Stimulated activated CD8-positive, alpha-beta memory T cell treated with anti-CD3 and anti-CD28 coated beads, Interleukin-7, amount 100 ng/mL, for 4 hours (primary cell): ENCODE results near the gene RENBP.

Experiments used
- DNase-seq, 2 donors: peaks; one replicate each; pipeline ENCODE4 v3.0.0-alpha.2; 2020; ENCODE audit warnings: low read depth in 2 of 2

Gene RENBP

DNA sequence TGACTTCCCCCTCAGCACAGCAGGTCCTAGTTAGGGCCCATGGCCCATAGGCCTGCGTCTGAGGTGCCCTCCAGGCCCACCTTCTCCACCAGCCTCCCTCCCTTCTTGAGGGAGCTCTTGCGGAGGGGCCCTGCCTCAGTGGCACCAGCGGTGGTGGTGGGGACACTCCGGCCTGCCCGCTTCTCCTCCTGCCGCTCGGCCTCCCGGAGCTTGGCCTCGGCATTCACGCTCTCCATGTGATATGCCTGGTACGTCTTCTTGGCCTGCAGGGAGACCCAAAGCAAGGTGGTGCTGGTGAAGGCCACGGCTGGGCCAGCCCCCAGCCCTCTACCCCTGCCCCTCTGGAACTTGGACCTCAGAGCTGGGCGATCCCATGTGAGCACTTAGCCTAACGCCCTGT lies 23.9 kb downstream of the RENBP start:
- no peak for DNase-seq

DNA sequence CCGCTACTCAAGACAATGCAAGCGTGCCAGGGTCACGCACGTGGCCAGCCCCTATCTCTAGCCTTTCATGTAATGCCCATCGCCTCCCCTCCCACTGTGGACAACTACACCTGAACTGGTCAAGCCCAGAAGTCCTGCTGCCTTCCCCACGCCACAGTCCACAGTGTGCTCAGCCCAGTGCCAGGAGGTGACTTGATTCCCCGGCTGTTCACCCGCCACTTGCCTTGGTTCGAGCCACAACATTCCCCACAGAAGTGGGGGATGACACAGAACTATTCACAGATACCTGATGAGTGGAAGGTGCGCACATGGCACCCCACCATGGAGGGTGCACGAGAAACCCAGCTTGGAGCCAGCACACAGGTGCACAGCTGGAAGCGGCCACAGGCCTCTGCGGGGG lies 25.2 kb downstream of the RENBP start:
- DNase-seq = no peak

DNA sequence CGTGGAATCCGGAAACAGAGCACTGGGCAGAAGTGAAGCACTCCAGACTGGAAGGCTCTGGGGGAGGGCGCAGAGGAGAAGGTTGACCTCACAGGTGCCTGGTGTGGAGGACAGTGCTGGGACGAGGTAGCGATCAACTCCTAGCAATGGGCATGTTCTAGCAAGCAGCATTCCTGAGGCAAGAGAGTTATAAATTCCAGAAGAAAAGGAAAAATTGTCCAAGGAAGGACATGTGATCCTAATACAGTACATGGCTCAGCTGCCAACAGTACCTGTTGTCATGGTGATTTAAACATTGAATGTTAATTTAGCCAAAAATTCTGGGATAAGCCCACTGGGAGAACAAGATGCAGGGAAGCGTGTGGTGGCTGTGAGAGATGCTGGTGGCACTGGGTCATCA lies 26.6 kb downstream of the RENBP start:
- no peak for DNase-seq

DNA sequence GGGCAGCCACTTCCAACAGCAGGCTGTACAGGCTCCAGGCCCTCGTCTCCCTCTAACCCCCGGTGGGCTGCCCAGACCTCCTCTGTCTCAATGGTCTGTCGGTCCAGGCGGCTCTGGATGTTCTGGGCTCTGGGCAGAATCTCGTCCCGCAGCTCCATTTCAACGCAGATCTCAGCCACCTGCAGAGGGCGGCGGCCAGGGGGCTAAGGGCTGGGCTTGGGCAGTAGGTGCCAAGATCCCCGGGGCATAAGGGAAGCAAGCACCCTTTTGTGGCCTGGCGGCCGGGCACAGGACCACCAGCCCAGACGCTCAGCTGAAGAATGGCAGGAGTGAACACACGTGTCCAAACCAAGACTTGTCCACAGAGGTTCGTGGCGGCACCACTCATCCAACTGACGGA lies 30.7 kb downstream of the RENBP start:
- DNase-seq = no peak

DNA sequence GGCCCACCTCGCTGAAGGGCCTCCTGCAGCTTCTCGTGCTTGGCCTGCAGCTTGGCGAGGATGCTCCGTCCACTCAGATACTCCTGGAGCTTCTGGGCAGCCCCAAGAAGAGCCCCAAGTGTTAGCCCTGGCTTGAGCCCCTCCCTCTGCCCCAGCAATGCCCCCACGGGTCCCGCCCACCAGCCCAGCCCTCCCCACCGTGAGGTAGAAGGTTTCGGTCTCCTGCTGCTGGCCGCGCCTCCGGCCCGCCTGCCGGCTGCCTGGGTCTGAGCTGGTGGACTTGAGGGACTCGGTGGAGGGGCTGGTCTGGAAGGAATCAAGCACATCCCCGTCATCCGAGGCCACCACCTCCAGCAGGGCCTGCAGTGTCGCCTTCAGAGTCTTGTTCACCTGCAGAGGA lies 31.2 kb downstream of the RENBP start:
- no peak for DNase-seq

DNA sequence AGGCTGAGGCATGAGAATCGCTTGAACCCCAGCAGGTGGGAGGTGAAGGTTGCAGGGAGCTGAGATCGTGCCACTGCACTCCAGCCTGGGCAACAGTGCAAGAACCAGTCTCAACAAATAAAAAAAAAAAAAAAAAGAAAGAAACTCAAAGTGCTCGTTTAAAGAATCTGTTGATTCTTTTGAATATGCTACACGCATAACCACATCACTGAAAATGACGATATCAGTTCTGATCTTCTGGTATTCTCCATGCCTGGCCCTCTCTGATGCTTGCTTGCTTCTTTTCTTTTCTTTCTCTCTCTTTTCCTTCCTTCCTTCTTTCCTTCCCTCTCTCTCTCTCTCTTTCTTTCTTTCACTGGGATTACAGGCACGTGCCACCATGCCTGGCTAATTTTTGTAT lies 32.6 kb downstream of the RENBP start:
- no peak for DNase-seq

DNA sequence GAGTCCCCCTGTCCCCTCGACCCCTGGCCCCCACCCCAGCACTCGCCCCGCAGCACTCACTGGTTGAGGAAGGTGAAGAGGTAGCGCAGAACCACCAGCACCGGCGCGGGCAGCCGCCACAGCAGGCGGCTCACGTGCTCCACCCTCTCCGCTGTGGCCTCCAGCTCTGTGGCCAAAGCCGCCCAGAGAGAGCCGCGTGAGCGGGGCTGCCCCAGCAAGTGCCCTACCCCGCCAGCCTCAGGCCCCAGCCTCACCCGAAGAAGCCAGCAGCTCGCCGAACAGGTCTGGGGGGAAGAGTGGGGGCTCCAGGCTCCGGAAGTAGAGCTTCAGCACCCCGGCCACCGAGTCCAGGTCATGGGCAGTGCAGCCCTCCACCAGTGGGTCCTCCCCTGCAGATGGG lies 34.0 kb downstream of the RENBP start:
- no peak for DNase-seq

DNA sequence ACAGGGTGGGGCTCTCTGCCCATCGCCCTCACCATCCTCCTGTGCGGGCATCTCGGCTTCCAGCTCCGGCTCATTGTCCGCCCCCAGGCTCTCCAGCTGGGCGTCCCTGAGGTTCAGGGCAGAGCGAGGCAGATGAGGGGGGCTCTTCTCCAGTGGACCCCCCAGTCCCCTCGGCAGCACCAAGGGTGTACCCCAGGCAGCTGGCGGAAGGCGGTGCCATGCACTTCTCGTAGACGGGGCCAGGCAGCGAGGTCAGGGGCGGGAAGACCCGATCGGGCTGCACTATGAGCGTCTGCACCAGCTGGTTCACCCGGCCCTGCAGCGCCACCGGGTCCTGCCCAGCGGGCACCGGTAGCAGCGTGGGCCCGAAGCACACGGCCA lies 34.5 kb downstream of the RENBP start:
- no peak for DNase-seq

DNA sequence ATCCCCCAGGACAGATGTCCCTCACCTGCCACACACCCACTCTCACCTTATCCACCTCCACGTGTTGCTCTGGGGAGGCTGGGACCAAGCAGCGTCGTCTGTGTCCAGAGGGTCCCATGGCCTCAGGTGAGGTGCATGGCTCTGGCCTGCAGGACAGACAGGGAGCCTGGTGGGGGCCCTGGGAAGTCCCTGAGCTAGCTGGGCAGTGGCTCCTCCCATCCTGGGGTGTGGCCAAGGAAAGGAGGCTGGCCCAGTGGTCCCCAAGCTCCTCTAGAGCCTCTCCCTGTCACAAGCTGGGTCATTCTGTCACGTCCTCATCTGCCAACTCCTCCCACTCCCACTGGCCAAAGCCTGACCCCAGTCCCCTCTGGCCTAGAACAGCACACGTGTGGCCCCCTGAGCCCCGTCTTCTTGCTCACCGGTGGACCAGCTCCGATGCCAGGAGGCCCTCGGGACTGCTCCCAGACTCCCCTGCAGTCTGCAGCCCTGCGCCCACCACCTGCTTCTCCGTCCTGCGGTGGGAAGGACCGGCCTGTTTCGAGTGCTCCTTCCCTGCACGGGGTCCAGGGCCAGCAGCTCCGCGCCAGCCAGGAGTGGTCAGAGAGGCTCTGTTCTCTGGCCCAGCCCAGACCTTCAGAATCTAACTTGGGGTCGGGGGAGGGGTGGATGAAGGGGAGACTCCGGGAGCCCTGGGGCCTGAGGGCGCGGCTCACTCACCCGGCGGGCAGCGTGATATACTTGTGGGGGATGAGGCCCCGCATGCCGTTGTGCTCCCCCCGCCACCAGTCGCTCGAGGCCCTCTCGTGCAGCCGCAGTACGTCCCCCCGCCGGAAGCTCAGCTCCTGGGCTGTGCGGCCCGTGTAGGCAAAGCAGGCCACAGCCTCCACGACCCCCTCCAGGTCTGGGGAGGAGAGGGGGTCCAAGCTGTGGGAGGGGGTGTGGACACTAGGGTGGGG lies 35.1 kb downstream of the RENBP start:
- no peak for DNase-seq

DNA sequence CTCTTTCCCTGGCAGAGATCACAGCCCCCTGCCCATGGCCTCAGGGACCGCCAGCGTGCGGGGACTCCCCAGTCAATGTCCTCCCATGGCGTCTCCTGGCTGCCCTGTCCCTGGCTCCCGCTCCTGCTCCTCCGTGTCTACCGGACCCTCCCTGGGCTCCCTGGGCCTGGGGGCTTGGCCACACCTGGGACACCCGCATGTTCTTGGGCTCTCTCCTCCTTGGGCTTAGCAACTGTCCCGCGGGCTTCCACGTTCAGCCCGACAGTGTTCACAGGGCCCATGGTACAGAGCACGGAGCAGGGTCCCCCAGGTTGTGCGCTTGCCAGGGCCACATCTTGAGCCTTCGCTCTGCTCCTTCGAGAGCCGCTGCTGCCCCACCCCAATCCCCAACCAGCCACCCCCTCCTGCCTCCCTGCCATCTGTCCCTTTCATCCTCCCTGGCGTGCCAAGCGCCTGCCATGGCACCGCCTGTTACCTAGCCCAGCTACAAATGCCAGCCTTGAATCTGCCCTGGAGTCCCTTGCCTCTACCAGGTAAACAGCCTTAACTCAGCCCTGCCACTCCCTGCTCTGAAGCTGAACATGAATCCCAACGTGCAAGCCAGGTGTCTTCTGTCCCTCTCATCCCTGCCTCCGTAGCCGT lies 36.1 kb downstream of the RENBP start:
- no peak for DNase-seq

DNA sequence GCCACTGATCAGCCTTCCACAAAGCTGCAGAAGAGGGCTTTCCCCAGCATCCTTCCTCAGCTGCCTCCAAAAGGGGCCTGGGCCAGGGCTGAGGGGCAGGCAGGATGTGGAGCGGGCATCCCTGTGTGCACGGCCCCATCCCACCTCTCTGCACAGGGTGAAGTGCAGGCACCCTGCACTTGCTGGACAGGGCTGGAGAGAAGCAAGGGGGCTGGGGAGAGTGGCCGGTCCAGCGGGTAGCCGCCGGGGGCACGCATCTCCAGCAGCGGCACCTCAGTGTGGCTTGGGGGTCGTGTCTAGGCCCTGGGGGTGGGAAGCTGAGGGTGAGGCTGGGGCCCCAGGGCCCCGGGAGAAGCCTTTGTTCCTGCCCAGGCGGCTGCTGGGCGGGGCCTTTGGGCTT lies 37.0 kb downstream of the RENBP start:
- DNase-seq = no peak

DNA sequence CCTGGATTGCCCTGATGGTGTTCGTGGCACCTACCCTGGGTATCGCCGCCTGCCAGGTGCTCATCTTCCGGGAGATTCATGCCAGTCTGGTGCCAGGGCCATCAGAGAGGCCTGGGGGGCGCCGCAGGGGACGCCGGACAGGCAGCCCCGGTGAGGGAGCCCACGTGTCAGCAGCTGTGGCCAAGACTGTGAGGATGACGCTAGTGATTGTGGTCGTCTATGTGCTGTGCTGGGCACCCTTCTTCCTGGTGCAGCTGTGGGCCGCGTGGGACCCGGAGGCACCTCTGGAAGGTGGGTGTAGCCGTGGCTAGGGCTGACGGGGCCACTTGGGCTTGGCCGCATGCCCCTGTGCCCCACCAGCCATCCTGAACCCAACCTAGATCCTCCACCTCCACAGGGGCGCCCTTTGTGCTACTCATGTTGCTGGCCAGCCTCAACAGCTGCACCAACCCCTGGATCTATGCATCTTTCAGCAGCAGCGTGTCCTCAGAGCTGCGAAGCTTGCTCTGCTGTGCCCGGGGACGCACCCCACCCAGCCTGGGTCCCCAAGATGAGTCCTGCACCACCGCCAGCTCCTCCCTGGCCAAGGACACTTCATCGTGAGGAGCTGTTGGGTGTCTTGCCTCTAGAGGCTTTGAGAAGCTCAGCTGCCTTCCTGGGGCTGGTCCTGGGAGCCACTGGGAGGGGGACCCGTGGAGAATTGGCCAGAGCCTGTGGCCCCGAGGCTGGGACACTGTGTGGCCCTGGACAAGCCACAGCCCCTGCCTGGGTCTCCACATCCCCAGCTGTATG lies 38.1 kb downstream of the RENBP start:
- no peak for DNase-seq

DNA sequence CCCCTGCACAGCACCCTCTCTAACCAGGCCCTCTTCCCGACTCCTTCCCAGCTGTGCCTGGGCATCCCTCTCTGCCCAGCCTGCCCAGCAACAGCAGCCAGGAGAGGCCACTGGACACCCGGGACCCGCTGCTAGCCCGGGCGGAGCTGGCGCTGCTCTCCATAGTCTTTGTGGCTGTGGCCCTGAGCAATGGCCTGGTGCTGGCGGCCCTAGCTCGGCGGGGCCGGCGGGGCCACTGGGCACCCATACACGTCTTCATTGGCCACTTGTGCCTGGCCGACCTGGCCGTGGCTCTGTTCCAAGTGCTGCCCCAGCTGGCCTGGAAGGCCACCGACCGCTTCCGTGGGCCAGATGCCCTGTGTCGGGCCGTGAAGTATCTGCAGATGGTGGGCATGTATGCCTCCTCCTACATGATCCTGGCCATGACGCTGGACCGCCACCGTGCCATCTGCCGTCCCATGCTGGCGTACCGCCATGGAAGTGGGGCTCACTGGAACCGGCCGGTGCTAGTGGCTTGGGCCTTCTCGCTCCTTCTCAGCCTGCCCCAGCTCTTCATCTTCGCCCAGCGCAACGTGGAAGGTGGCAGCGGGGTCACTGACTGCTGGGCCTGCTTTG lies 38.9 kb downstream of the RENBP start:
- no peak for DNase-seq

DNA sequence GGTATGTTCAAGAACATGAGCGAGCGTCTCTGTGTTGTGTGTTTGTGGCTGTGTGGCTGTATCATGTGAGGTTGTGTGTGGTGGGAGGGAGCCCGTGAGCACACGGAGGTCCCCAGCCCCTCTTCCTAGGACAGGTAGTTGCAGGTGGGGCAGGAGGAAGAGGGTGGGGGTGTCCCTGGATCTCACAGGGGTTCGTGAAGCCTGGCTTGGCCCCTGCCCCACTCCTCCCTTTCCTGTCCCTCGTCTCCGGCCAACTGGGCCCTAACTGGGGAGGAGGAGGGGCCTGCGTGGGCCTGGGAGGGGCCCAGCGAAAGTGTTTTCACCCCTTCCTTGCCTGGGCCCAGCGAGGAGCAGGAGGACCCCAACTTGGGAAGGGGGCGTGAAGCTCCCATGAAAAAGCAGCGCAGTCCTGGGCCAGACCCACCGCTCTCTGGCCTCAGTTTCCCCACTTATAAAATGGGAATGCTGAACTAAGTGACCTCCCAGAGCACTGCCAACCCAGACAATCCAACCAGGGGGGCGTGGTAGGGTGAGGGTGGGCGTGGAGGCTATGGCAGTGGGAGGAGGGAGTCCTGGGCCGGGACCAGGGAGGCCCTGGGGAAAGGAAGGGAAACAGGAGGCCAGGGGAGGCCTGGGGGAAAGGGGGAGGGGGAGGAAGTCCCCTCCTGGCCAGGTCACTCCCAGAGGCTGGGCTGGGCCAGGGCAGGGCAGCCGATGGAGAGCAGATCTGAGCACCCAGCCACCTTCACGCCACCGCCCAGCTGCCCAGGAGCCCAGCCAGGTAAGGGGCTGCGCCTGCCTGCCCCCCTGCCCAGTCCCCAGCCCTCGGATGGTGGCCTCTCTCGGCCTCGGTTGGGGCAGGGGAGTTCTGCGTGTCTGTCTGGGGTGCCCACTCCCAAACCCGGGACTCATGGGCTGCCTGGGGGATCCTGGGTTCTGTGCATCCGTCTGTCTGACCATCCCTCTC lies 40.2 kb downstream of the RENBP start, which contains the start of gene AVPR2:
Gene AVPR2 (plus strand): TSS at position 683 of the 967 bp plus-strand sequence. CDS start 473 bp downstream, outside the sequence.
- DNase-seq = no peak

DNA sequence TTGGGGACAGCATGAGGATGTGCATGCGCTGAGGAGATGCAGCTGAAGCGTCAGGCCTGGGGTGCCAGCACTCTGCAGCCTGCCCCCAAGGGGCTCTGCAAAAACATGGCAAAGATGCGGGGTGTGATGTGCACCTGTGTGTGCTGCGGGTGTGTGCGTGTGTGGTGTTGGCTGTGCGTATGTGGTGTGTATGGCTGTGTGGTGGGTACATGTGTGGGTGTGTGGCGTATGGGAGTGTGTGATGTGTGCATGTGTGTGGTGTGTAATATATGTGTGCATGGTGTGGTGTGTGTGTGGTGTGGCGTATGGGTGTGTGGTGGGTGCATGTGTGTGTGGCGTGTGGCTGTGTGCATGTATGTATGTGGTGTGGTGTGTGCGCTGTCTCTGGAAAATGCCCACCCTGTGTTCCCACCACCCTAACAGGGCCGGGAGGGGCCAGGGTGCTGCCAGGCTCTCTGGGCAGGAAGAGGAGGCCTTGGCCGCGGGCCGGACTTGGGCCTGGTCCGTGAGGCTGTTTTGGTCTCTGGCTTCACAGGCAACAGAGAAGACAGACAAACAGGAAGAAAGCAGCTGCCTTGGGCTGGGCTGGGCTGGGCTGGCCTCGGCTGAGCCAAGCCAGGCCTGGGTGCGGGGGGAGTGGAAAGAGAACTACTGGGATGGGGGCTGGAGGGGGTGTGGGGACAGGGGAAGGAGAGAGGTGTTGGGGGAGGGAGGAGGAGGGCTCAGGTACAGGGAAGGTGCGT lies 41.0 kb downstream of the RENBP start:
- DNase-seq = no peak

DNA sequence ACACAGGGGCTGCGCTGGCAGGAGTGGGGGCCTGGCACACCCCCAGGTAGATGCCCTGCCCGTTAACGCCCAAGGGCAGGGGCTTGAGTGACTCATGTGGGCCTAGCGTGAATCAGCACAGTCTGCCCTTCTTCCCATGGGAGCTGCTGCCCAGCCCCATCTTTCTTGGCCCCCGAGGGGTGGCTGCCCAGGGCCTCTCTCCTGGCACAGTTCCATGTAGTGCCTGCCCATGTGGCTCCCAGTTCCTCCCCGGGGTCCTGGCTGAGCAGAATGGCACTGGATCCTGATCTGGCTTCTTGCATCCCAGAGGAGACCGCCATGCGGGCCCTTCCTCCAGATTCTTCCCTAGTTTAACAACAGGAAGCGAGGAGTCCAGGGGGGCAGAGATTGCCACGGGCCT lies 42.1 kb downstream of the RENBP start:
- DNase-seq = no peak

DNA sequence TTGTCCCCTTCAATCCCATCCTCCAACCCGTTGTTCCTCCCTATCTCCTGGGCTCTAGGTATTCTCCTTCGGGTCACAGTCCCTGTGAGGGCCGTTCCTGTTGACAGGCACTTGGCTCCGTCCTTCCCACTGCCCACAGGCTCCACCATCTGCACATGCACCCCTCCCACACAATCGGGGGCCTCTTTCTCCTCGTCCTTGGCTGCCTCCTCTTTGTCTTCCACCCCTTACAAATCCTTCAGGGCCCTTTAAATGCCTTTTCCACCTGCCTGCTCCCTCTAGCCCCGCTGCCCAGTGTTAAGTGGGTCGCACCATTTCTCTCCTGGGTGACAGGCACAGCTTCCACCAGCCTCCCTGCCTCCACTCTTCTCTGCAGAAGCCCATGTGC lies 42.7 kb downstream of the RENBP start:
- no peak for DNase-seq

DNA sequence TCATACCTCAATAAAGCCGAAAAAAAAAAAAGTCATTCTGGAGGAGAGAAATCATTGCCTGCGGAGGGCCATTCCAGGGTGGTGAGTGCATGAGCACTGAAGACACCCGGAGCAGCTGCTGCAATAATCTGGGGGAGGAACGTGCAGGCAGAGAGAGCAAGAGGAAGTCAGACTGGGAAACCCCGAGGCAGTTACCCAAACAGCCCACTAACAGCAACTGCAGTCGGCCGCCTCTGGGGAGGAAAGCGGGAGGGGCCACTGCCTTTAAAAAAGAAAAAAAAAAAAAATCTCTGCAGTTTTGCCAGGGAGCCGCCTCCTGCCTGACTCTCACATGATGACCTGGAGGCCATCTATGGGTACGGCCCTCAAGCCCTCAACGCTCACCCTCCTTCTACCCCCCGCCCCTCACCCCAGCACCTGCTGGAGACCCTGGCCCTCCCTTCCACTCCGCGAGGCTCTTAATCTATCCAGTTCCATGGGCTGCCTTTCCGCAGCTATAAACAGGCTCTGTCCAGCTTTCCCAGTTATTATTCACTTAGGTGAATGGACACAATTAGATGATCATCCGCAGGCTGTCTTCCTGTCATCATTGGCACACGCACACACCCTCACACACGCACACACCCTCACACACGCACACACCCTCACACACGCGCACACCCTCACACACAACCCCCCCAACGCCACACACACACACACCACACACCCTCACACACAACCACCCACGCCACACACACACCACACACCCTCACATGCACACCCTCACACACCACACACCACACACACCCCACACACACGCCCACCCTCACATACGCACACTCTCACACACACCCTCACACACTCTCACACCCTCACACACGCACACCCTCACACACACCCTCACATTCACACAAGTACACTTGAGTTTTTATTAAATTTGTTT lies 43.4 kb downstream of the RENBP start:
- DNase-seq = peak; percentile 49 to 51

DNA sequence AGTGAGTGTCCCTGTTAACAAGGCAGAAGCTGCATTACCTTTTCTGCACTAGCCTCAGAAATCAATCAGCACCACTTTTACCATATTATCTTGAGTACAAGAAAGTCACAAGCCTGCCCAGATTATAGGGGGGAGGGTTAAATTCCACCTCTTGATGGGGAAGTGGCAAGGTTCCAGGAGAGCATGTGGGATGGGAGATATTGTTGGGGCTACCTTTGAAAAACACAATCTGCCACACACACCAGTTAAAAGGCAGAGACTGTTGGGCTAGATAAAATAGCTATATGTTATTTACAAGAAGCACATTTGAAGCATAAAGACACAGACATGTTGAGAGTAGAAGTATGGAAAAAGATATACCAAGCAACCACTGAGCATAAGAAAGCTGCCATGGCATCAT lies 46.5 kb downstream of the RENBP start:
- no peak for DNase-seq
